WTC11 (cell line): ENCODE measurements around the gene PXDC1. TPM values are rescaled to one million over a fixed set of nuclear protein-coding genes. Genes with fewer than 3 reads are reported as not detected.

Experiments used
- ATAC-seq: fragments of 200-7000 bp; cut with Tn5 transposase; 2 replicates; pipeline ENCODE4 v1.10.0; 2021; ENCODE audit warnings: mild to moderate bottlenecking, moderate library complexity
- CTCF ChIA-PET: fragments of 300-600 bp; sonication (Branson Sonifier 250); formaldehyde crosslinking; loops from one replicate; lab custom pipeline; 2021; ENCODE audit warnings: antibody characterized with exemption; lab: Charles Lee
- POLR2A ChIA-PET: fragments of 350-600 bp; sonication (Branson Sonifier 250); formaldehyde crosslinking; loops from one replicate; lab custom pipeline; 2021; ENCODE audit warnings: antibody characterized with exemption; lab: Charles Lee
- DNase-seq: peaks from one replicate; pipeline ENCODE4 v3.0.0; 2021; ENCODE audit warnings: low spot score
- H3K27ac Mint-ChIP-seq: 2 replicates; pipeline ENCODE4 v1.8.0; 2021; ENCODE audit warnings: mixed read lengths
- H3K27me3 Mint-ChIP-seq: 2 replicates; pipeline ENCODE4 v1.8.0; 2021; ENCODE audit warnings: low read depth, mild to moderate bottlenecking, moderate library complexity, mixed read lengths
- H3K36me3 Mint-ChIP-seq: 2 replicates; pipeline ENCODE4 v1.8.0; 2021; ENCODE audit warnings: mixed read lengths
- H3K4me1 Mint-ChIP-seq: 2 replicates; pipeline ENCODE4 v1.8.0; 2022; ENCODE audit warnings: mixed read lengths
- H3K4me3 Mint-ChIP-seq: 2 replicates; pipeline ENCODE4 v1.8.0; 2021; ENCODE audit warnings: mild to moderate bottlenecking, moderate library complexity, mixed read lengths
- H3K9me3 Mint-ChIP-seq: 2 replicates; pipeline ENCODE4 v1.8.0; 2021; ENCODE audit warnings: mixed read lengths
- FOXJ3 ChIP-seq: sonication (generic); formaldehyde crosslinking; IDR thresholded peaks from 2 replicates; pipeline ENCODE4 v1.9.0; 2021; ENCODE audit warnings: missing genetic modification reagents, mild to moderate bottlenecking, borderline replicate concordance
- IRF2 ChIP-seq: sonication (generic); formaldehyde crosslinking; IDR thresholded peaks from 2 replicates; pipeline ENCODE4 v1.8.0; 2022; ENCODE audit warnings: low read depth, missing genetic modification reagents, borderline replicate concordance
- NFATC4 ChIP-seq: fragments of 250-450 bp; sonication (Bioruptor Pico); IDR thresholded peaks from 2 replicates; pipeline ENCODE4 v1.9.0; 2021; ENCODE audit warnings: mild to moderate bottlenecking
- NR1H2 ChIP-seq: sonication (generic); formaldehyde crosslinking; IDR thresholded peaks from 2 replicates; pipeline ENCODE4 v1.9.0; 2021; ENCODE audit warnings: mild to moderate bottlenecking, moderate library complexity, missing genetic modification reagents
- SOX15 ChIP-seq: fragments of 250-450 bp; sonication (Bioruptor Pico); IDR thresholded peaks from 2 replicates; pipeline ENCODE4 v1.9.0; 2021; ENCODE audit warnings: mild to moderate bottlenecking
- STAT6 ChIP-seq: sonication (generic); formaldehyde crosslinking; conservative IDR thresholded peaks from 2 replicates; pipeline ENCODE4 v1.8.1; 2023; ENCODE audit warnings: mild to moderate bottlenecking, low read depth, missing genetic modification reagents, moderate library complexity
- TEAD4 ChIP-seq: sonication (generic); formaldehyde crosslinking; IDR thresholded peaks from 2 replicates; pipeline ENCODE4 v1.8.0; 2022; ENCODE audit warnings: mild to moderate bottlenecking, missing genetic modification reagents
- TP53 ChIP-seq: sonication (generic); formaldehyde crosslinking; IDR thresholded peaks from 2 replicates; pipeline ENCODE4 v1.8.1; 2023; ENCODE audit warnings: mild to moderate bottlenecking, missing genetic modification reagents
- ZMAT4 ChIP-seq: fragments of 250-450 bp; sonication (Bioruptor Pico); IDR thresholded peaks from 2 replicates; pipeline ENCODE4 v1.9.0; 2021; ENCODE audit warnings: mild to moderate bottlenecking
- ZNF121 ChIP-seq: sonication (generic); formaldehyde crosslinking; IDR thresholded peaks from 2 replicates; pipeline ENCODE4 v1.8.0; 2023; ENCODE audit warnings: missing genetic modification reagents
- ZNF138 ChIP-seq: sonication (generic); formaldehyde crosslinking; conservative IDR thresholded peaks from 2 replicates; pipeline ENCODE4 v1.8.1; 2022; ENCODE audit warnings: mild to moderate bottlenecking, moderate library complexity, missing genetic modification reagents
- ZNF281 ChIP-seq: sonication (generic); formaldehyde crosslinking; IDR thresholded peaks from 2 replicates; pipeline ENCODE4 v1.8.0; 2023; ENCODE audit warnings: mild to moderate bottlenecking, missing genetic modification reagents
- ZNF423 ChIP-seq: fragments of 250-450 bp; sonication (Bioruptor Pico); IDR thresholded peaks from 2 replicates; pipeline ENCODE4 v2.1.2; 2022; ENCODE audit warnings: mild to moderate bottlenecking, moderate library complexity
- ZNF532 ChIP-seq: fragments of 250-450 bp; sonication (Bioruptor Pico); IDR thresholded peaks from 2 replicates; pipeline ENCODE4 v1.9.0; 2021; ENCODE audit warnings: mild to moderate bottlenecking, borderline replicate concordance
- total RNA-seq: library from RNA; stranded (reverse); gene quantifications from 3 replicates; pipeline ENCODE4 v1.2.3, GENCODE V29; 2021
- TF ChIP-seq, protein P1 (sequence below): fragments of 200-600 bp; IDR thresholded peaks from 2 replicates; pipeline ENCODE4 v1.8.0; 2022; ENCODE audit warnings: antibody characterized with exemption
- TF ChIP-seq, protein P2 (sequence below): fragments of 250-450 bp; sonication (Bioruptor Pico); conservative IDR thresholded peaks from 2 replicates; pipeline ENCODE4 v1.9.0; 2021; ENCODE audit warnings: mild to moderate bottlenecking
- TF ChIP-seq, protein P3 (sequence below): sonication (generic); formaldehyde crosslinking; IDR thresholded peaks from 2 replicates; pipeline ENCODE4 v1.8.0; 2022; ENCODE audit warnings: missing genetic modification reagents

PXDC1 gene
- total RNA-seq, 1 experiment from 2014 or later: 3.3 TPM

DNA sequence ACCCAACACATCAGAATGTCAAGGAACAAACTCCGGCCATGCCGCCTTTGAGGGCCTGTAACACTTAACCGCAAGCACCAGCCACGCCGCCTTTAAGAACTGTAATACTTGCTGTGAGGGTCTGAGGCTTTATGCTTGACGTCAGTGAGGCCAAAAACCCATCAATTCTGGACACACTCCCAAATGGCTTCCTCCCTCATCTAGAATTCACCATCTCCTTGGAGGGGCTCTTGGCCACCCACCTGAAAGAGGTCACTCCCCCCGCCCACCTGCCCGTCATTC, 10.4 kb upstream of the PXDC1 start (continued):
- TF ChIP-seq, protein P1, sequence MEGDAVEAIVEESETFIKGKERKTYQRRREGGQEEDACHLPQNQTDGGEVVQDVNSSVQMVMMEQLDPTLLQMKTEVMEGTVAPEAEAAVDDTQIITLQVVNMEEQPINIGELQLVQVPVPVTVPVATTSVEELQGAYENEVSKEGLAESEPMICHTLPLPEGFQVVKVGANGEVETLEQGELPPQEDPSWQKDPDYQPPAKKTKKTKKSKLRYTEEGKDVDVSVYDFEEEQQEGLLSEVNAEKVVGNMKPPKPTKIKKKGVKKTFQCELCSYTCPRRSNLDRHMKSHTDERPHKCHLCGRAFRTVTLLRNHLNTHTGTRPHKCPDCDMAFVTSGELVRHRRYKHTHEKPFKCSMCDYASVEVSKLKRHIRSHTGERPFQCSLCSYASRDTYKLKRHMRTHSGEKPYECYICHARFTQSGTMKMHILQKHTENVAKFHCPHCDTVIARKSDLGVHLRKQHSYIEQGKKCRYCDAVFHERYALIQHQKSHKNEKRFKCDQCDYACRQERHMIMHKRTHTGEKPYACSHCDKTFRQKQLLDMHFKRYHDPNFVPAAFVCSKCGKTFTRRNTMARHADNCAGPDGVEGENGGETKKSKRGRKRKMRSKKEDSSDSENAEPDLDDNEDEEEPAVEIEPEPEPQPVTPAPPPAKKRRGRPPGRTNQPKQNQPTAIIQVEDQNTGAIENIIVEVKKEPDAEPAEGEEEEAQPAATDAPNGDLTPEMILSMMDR: no peak
- TF ChIP-seq ZNF121 (CRISPR knock-in tag) (no peak), ZNF281 (no peak), ZNF138 (CRISPR knock-in tag) (no peak), ZNF423 (CRISPR knock-in tag) (no peak), TP53 (CRISPR knock-in tag) (no peak), ZMAT4 (CRISPR knock-in tag) (no peak), NR1H2 (CRISPR knock-in tag) (no peak), TEAD4 (CRISPR knock-in tag) (no peak), SOX15 (no peak)
- TF ChIP-seq, protein P2, sequence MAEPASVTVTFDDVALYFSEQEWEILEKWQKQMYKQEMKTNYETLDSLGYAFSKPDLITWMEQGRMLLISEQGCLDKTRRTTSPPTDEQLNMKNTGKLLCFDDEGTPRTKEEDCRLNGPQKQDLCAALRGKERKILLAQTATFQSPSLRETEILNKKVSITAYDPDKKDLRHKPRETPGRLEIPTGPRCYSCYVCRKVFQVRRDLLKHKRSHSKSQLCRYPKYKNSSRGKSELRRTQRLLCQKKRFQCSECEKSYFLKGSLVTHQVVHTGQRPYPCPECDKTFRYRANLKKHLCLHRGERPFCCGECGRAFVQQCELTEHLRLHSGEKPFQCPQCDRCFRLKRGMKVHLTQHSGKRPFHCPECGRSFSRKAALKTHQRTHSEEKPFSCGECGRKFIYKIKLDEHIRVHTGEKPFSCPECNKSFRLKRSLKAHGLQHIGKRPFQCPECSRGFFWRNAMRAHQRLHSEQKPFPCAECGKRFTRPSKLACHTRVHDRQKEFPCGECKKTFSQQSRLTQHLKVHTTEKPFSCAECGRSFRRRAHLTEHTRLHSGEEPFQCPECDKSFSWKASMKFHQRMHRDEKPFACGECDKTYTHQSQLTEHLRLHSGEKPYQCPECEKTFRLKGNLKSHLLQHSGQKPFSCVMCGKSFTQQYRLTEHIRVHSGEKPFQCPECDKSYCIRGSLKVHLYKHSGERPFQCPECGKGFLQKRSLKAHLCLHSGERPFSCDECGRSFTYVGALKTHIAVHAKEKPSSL (CRISPR knock-in tag): no peak
- TF ChIP-seq, all 79 proteins: peak for 0

GRCh38 chr6:3759646-3760232, 8.2 kb upstream of the PXDC1 start:
- ATAC-seq: no peak
- CTCF ChIA-PET: interaction anchor here (0.6 to 2.2 kb wide), 3 partner anchors 90 to 231 kb away, joined by 4 to 13 read pairs (median 5); partner anchors contain the start of gene FAM50B

More at GRCh38 chr6:3759646-3760232, 8.2 kb upstream of the PXDC1 start:
- Mint-ChIP-seq H3K4me3 (no peak overlapping the region), H3K9me3 (no peaks in the 10 kb centered on the region), H3K4me1 (peaks cover 26% of the 10 kb centered on the region), H3K27ac (no peak overlapping the region; the same call in 1 of the 2 replicates), H3K27me3 (peaks cover 7% of the 10 kb centered on the region), H3K36me3 (no peaks in the 10 kb centered on the region)
- POLR2A ChIA-PET: no interaction called here
- DNase-seq: no peak
- TF ChIP-seq NFATC4 (CRISPR knock-in tag) (no peak), IRF2 (no peak), ZNF532 (CRISPR knock-in tag) (no peak), FOXJ3 (CRISPR knock-in tag) (no peak), STAT6 (CRISPR knock-in tag) (no peak)
- TF ChIP-seq, protein P3, sequence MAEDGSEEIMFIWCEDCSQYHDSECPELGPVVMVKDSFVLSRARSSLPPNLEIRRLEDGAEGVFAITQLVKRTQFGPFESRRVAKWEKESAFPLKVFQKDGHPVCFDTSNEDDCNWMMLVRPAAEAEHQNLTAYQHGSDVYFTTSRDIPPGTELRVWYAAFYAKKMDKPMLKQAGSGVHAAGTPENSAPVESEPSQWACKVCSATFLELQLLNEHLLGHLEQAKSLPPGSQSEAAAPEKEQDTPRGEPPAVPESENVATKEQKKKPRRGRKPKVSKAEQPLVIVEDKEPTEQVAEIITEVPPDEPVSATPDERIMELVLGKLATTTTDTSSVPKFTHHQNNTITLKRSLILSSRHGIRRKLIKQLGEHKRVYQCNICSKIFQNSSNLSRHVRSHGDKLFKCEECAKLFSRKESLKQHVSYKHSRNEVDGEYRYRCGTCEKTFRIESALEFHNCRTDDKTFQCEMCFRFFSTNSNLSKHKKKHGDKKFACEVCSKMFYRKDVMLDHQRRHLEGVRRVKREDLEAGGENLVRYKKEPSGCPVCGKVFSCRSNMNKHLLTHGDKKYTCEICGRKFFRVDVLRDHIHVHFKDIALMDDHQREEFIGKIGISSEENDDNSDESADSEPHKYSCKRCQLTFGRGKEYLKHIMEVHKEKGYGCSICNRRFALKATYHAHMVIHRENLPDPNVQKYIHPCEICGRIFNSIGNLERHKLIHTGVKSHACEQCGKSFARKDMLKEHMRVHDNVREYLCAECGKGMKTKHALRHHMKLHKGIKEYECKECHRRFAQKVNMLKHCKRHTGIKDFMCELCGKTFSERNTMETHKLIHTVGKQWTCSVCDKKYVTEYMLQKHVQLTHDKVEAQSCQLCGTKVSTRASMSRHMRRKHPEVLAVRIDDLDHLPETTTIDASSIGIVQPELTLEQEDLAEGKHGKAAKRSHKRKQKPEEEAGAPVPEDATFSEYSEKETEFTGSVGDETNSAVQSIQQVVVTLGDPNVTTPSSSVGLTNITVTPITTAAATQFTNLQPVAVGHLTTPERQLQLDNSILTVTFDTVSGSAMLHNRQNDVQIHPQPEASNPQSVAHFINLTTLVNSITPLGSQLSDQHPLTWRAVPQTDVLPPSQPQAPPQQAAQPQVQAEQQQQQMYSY (CRISPR knock-in tag): no peak
